BLaER1 treated with 17β-estradiol and CSF1 and Interleukin-3, amounts not matched to agents 10 nM and 100 nM (cell line): ENCODE measurements around the gene NT5M.

Source experiments
- H3K27ac ChIP-seq, 11 experiments: shearing (Covaris generic); formaldehyde crosslinking; 2 replicates each; pipeline ENCODE4 v1.8.1; 2022
- H3K27me3 ChIP-seq, 11 experiments: shearing (Covaris generic); formaldehyde crosslinking; 2 replicates each; pipeline ENCODE4 v1.8.1; 2022
- H3K36me3 ChIP-seq, 11 experiments: shearing (Covaris generic); formaldehyde crosslinking; 2 replicates each; pipeline ENCODE4 v1.8.1; 2022
- H3K4me1 ChIP-seq, 10 experiments: shearing (Covaris generic); formaldehyde crosslinking; 2 replicates each; pipeline ENCODE4 v1.8.1; 2022
- H3K4me2 ChIP-seq, 11 experiments: shearing (Covaris generic); formaldehyde crosslinking; 2 replicates each; pipeline ENCODE4 v1.8.1; 2022
- H3K4me3 ChIP-seq, 10 experiments: shearing (Covaris generic); formaldehyde crosslinking; 2 replicates each; pipeline ENCODE4 v1.8.1; 2022
- H3K9ac ChIP-seq, 11 experiments: shearing (Covaris generic); formaldehyde crosslinking; 2 replicates each; pipeline ENCODE4 v1.8.1; 2022
- H3K9me3 ChIP-seq, 11 experiments: shearing (Covaris generic); formaldehyde crosslinking; replicated peaks in 1 of 11; 2 replicates each; pipeline ENCODE4 v1.8.1; 2022
- H4K20me1 ChIP-seq, 11 experiments: shearing (Covaris generic); formaldehyde crosslinking; 2 replicates each; pipeline ENCODE4 v1.8.1; 2022
- Cebpa-rat ChIP-seq, 11 experiments: shearing (Covaris generic); IDR thresholded peaks; 2 replicates each; pipeline ENCODE4 v1.8.1; 2022

Gene NT5M

DNA sequence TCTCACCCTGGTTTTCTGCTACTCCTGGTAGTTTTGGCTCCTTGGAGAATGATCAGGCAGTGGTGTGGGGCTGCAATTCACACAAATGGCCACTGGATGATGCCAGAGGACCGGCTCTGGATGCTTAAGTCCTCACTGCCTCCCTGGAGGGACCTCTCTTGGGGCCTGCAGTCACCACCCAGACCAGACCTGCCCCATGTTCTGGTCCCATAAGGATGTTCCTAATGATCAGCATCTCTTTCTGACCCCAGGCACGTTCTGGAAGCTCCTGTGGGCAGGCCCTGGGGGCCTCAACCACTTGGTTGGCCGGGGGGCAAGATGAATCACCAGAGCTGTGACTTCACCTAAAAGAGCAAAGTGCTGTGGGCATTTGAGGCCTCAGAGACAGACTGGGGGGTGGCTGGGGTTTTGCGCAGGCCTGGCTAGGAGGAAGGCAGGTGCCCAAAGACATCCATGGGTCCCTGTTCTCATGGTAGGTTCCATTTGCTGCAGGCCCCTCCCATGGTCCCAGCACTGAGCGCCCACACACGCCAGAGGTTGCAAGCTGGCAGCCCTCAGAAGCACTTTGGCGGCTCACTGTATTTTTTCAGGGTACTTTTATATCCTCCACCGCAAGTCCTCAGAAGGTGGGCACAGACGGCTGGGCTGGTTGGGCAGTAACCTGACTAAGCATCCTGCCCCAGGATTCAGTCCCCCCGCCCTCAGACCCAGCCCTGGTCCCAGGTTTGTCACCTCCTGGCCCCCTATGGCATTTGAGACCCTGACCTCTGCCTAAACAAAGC lies 53.2 kb downstream of the NT5M start:
- H3K27me3 ChIP-seq, result no peaks in the 10 kb centered on the region
- TF ChIP-seq Cebpa-rat (IDR thresholded peaks at IDR 0.05), result no peak
- H3K4me1 ChIP-seq, result peaks cover 0 to 21% (median 12%) of the 10 kb centered on the region in 10 experiments; a peak in 12 of 20 replicates
- no peak overlapping the region for H3K4me3 ChIP-seq
- peaks cover 22 to 30% (median 25%) of the 10 kb centered on the region in 11 experiments for H3K9me3 ChIP-seq
- peak overlapping the region in 4 of 11 experiments; percentile 23 to 43 (median 26); a peak in 5 of 22 replicates for H3K27ac ChIP-seq
- peak overlapping the region in 2 of 11 experiments; percentile 23 to 50; a peak in 2 of 22 replicates for H3K4me2 ChIP-seq
- peak overlapping the region in 3 of 11 experiments; percentile 23 to 37 (median 34); a peak in 2 of 22 replicates for H3K9ac ChIP-seq
- peaks cover 0 to 7% (median 0%) of the 10 kb centered on the region in 11 experiments; a peak in 1 of 22 replicates for H4K20me1 ChIP-seq
- H3K36me3 ChIP-seq, result no peaks in the 10 kb centered on the region

DNA sequence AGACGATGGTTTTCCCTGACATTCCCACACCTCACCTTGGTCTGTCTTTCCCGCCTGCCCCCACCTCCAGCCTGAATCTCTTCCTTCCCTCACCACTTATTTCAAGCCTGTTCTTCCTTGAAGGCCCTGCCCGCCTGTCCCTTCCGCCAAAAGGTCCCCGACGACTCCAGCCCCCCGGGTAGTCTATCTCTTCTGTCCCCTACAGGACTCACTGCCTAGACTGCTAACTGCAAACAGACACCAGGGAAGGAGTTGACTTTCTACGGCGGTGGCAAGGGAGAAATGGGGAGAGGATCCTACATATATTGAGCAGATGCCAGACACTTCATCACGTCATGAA lies 53.7 kb downstream of the NT5M start:
- Histone ChIP-seq H3K9me3 (peaks cover 22 to 30% (median 25%) of the 10 kb centered on the region in 11 experiments), H4K20me1 (0 out of 22 replicates have a peak, but pooled peaks cover 0 to 7% (median 0%) of the 10 kb centered on the region in 11 experiments), H3K9ac (peak overlapping the region in 1 of 11 experiments; percentile 23; a peak in 1 of 22 replicates), H3K27ac (peak overlapping the region in 3 of 11 experiments; percentile 23 to 43 (median 29); a peak in 3 of 22 replicates), H3K4me2 (no peak overlapping the region), H3K27me3 (no peaks in the 10 kb centered on the region), H3K4me3 (no peak overlapping the region), H3K36me3 (no peaks in the 10 kb centered on the region), H3K4me1 (peaks cover 0 to 21% (median 12%) of the 10 kb centered on the region in 10 experiments; a peak in 12 of 20 replicates)
- no peak for TF ChIP-seq Cebpa-rat (IDR thresholded peaks at IDR 0.05)

DNA sequence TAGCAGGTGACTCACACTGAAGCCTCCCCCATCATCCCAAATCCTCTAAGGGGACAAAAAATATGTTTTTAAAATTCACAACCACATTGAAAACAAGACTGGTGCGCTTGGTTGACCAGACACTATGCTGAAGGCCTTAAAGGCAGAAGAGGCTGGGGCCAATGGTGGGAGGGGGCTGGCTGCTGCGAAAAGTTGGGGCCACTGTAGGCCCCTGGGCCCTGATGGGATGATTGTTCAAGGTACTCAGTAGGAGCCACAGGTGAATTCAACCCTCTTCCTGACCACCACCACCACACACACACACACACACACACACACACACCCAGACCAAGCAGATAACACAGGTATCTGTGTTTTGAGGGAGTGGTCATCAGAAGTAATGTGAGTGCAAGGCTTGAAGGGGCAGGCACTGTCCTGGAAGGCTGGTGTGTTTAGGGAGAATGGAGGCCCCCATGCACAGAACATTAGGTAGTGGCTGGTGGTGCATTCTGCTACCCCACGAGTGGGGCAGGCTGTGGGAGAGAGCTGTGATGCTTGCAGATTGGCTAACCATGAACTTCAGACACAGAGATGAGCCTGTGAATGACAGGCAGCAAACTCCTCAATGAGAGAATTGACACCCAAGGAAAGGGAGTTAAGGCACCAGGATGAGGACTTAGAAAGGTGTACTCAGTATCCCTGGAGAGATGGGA lies 55.0 kb downstream of the NT5M start:
- no peak overlapping the region for H3K9ac ChIP-seq
- H3K4me2 ChIP-seq, result no peak overlapping the region
- H3K36me3 ChIP-seq, result no peaks in the 10 kb centered on the region
- no peaks in the 10 kb centered on the region for H3K27me3 ChIP-seq
- no peak overlapping the region for H3K4me3 ChIP-seq
- H3K27ac ChIP-seq, result no peak overlapping the region
- peaks cover 0 to 21% (median 12%) of the 10 kb centered on the region in 10 experiments; a peak in 12 of 20 replicates for H3K4me1 ChIP-seq
- peaks cover 22 to 30% (median 25%) of the 10 kb centered on the region in 11 experiments for H3K9me3 ChIP-seq
- no peak for TF ChIP-seq Cebpa-rat (IDR thresholded peaks at IDR 0.05)
- 0 out of 22 replicates have a peak, but pooled peaks cover 0 to 7% (median 0%) of the 10 kb centered on the region in 11 experiments for H4K20me1 ChIP-seq

GRCh38 chr17:17358866-17359265 lies 55.7 kb downstream of the NT5M start:
- Histone ChIP-seq H3K4me1 (peaks cover 0 to 21% (median 12%) of the 10 kb centered on the region in 10 experiments; a peak in 12 of 20 replicates), H3K27me3 (no peaks in the 10 kb centered on the region), H3K4me3 (no peak overlapping the region), H3K9me3 (peaks cover 22 to 30% (median 25%) of the 10 kb centered on the region in 11 experiments), H3K9ac (no peak overlapping the region), H3K4me2 (no peak overlapping the region), H3K27ac (no peak overlapping the region), H4K20me1 (0 out of 22 replicates have a peak, but pooled peaks cover 0 to 7% (median 0%) of the 10 kb centered on the region in 11 experiments), H3K36me3 (no peaks in the 10 kb centered on the region)
- TF ChIP-seq Cebpa-rat (IDR thresholded peaks at IDR 0.05), result no peak

DNA sequence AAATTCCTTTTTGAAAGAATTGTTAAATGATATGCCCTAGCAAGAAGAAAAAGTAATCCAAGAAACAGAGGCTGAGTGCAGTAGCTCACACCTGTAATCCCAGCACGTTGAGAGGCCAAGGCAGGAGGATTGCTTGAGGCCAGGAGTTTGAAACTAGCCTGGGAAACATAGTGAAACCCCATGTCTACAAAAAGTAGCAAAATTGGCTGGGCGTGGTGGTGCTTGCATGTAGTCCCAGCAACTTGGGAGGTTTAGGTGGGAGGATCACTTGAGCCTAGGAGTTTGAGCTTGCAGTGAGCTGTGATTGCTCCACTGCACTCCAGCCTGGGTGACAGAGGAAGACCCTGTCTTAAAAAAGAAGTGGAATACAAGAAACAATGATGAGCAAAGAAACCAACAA lies 56.1 kb downstream of the NT5M start:
- H4K20me1 ChIP-seq, result 0 out of 22 replicates have a peak, but pooled peaks cover 0 to 7% (median 0%) of the 10 kb centered on the region in 11 experiments
- H3K9ac ChIP-seq, result no peak overlapping the region
- no peaks in the 10 kb centered on the region for H3K27me3 ChIP-seq
- no peak overlapping the region for H3K4me2 ChIP-seq
- H3K27ac ChIP-seq, result no peak overlapping the region
- peaks cover 0 to 25% (median 12%) of the 10 kb centered on the region in 10 experiments; a peak in 12 of 20 replicates for H3K4me1 ChIP-seq
- no peak overlapping the region for H3K4me3 ChIP-seq
- H3K9me3 ChIP-seq, result peaks cover 22 to 30% (median 25%) of the 10 kb centered on the region in 11 experiments
- TF ChIP-seq Cebpa-rat (IDR thresholded peaks at IDR 0.05), result no peak
- H3K36me3 ChIP-seq, result no peaks in the 10 kb centered on the region

DNA sequence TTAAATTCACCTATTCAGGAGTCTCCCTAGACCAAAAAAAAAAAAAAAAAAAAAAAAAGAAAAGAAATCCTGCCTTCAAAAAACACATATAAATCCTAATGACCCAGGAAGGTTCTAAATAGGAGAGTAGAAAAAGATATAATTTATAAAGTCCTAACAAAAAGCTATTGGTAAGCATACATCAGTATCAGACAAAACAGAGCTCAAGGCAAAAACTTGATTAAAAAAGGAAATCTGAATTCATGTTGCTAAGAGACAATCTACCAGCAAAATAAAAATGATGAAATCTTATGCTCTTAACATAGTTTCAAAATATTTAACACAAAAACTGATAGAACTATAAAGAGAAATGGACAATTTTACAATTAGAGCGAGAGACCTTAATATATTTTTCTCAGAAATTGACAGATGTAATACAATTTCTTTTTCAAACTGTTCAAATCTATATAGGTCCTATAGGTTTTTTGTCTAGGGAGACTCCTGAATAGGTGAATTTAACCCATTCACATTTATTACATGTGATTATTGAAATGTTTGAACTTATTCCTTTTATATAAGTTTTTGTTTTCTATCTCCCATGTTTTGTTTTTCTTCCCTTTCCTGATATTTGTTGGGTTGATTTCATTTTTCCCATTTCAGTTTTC lies 57.0 kb downstream of the NT5M start:
- H3K4me2 ChIP-seq, result no peak overlapping the region
- 0 out of 22 replicates have a peak, but pooled peaks cover 0 to 3% (median 0%) of the 10 kb centered on the region in 11 experiments for H4K20me1 ChIP-seq
- no peak overlapping the region for H3K4me3 ChIP-seq
- H3K9me3 ChIP-seq, result peaks cover 22 to 30% (median 25%) of the 10 kb centered on the region in 11 experiments
- H3K27me3 ChIP-seq, result no peaks in the 10 kb centered on the region
- no peaks in the 10 kb centered on the region for H3K36me3 ChIP-seq
- TF ChIP-seq Cebpa-rat (IDR thresholded peaks at IDR 0.05), result no peak
- no peak overlapping the region for H3K27ac ChIP-seq
- peaks cover 0 to 20% (median 8%) of the 10 kb centered on the region in 10 experiments; a peak in 12 of 20 replicates for H3K4me1 ChIP-seq
- no peak overlapping the region for H3K9ac ChIP-seq

DNA sequence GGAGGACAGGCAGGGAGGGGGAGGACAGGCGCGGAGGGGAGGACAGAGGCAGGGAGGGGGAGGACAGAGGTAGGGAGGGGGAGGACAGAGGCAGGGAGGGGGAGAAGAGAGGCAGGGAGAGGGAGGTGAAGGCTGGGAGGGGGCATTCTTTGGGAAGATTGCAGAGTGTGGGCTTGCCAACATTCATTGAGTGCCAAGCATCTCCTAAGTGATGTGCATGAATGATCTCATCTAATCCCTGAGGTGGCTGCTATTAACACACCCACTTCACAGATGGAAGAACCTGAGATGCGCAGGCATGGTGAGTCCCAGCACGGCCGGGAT lies 58.3 kb downstream of the NT5M start:
- Histone ChIP-seq H3K9ac (no peak overlapping the region), H3K27ac (no peak overlapping the region), H3K4me3 (no peak overlapping the region), H3K4me2 (no peak overlapping the region), H3K4me1 (peaks cover 0 to 9% (median 1%) of the 10 kb centered on the region in 10 experiments; a peak in 11 of 20 replicates), H3K36me3 (no peaks in the 10 kb centered on the region), H3K9me3 (peaks cover 30 to 40% (median 37%) of the 10 kb centered on the region in 11 experiments), H3K27me3 (no peaks in the 10 kb centered on the region), H4K20me1 (no peaks in the 10 kb centered on the region)
- TF ChIP-seq Cebpa-rat (IDR thresholded peaks at IDR 0.05), result no peak

DNA sequence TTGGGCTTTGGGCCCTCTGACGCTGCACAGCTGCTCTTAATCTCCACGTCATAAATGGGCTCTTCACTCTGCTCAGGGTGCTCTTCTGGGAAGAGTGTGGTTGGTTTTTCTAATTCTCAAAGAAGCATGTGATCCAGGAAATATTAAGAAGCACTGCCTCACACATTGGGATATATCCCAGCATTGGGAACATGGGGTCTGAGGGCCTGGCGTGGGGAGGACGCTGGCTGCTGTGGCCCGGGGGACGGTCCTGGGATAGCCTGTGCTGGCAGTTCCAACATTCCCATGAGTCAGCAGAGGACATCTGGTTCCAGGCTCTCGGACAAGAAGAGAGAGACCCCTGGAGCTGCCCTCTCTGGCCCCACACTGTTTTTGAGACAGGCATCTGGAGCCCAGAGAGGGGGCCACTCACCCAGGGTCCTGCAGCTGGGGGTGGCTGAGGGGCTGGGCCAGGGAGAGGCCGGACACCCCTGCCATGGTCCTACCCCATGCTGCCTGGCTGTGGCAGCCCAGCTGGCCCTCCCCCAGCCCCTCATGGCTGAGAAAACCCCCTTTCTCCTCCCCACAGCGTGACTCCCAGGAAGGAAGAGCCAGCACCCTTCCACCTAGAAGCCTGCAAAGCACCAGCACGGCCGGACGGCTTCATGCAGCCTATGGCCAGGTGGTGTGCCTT lies 58.8 kb downstream of the NT5M start:
- Histone ChIP-seq H3K4me1 (peaks cover 0 to 6% (median 0%) of the 10 kb centered on the region in 10 experiments; a peak in 1 of 20 replicates), H3K4me3 (no peak overlapping the region), H3K27me3 (no peaks in the 10 kb centered on the region), H3K9me3 (peaks cover 30 to 40% (median 38%) of the 10 kb centered on the region in 11 experiments), H3K9ac (no peak overlapping the region), H3K4me2 (no peak overlapping the region), H3K36me3 (no peaks in the 10 kb centered on the region), H3K27ac (no peak overlapping the region), H4K20me1 (no peaks in the 10 kb centered on the region)
- no peak for TF ChIP-seq Cebpa-rat (IDR thresholded peaks at IDR 0.05)
